Uterus (tissue), 4 donors: Measurements from ENCODE around the gene ELP2. TPM values are rescaled to one million over a fixed set of nuclear protein-coding genes. Genes with fewer than 3 reads are reported as not detected.
A peak's percentile ranks its signal among the peaks of the same experiment; 100 is the strongest.

Experiments used
- DNase-seq, 2 donors: peaks; one replicate each; pipeline ENCODE4 v3.0.0-alpha.2; 2019 to 2020
- H3K27ac ChIP-seq, 2 donors: fragments of 200-600 bp; sonication (generic); 1 replicate in 1 of 2; 2 replicates in 1 of 2; pipeline ENCODE4 v1.5.1; 2016 to 2018
- H3K27me3 ChIP-seq, 2 donors: fragments of 200-600 bp; sonication (generic); one replicate each; pipeline ENCODE4 v1.5.1; 2018 to 2019; ENCODE audit warnings: control low read depth in 1 of 2
- H3K36me3 ChIP-seq, 2 donors: fragments of 200-600 bp; sonication (generic); one replicate each; pipeline ENCODE4 v1.5.1; 2019; ENCODE audit warnings: control low read depth in 1 of 2
- H3K4me1 ChIP-seq, 2 donors: fragments of 200-600 bp; sonication (generic); one replicate each; pipeline ENCODE4 v1.5.1; 2018 to 2019; ENCODE audit warnings: control low read depth in 1 of 2
- H3K4me3 ChIP-seq, 2 donors: fragments of 200-600 bp; sonication (generic); 1 replicate in 1 of 2; 2 replicates in 1 of 2; pipeline ENCODE4 v1.5.1; 2018 to 2019; ENCODE audit warnings: mild to moderate bottlenecking in 1 of 2
- H3K9me3 ChIP-seq, 2 donors: fragments of 200-600 bp; sonication (generic); one replicate each; pipeline ENCODE4 v1.5.1; 2019; ENCODE audit warnings: control low read depth in 1 of 2
- CTCF ChIP-seq, 4 experiments: fragments of 200-600 bp in 2 of 4; fragments of 450-650 bp in 2 of 4; sonication (generic) in 2 of 4; IDR thresholded peaks; one replicate each; pipeline ENCODE4 v1.5.1; 2016 to 2019; ENCODE audit warnings: antibody characterized with exemption in 4 of 4, mild to moderate bottlenecking in 2 of 4, moderate library complexity in 1 of 4
- POLR2A ChIP-seq, 2 donors: fragments of 450-650 bp; IDR thresholded peaks; one replicate each; pipeline ENCODE4 v1.6.1; 2016; ENCODE audit warnings: antibody characterized with exemption in 2 of 2, mild to moderate bottlenecking in 1 of 2, moderate library complexity in 1 of 2
- intact Hi-C: fragments of 100-400 bp; cut with DNase I; formaldehyde crosslinking; loops from one replicate; pipeline ENCODE4 v1.15.1; 2023; ENCODE audit warnings: low total_unique reads
- total RNA-seq, 4 donors: library from RNA; depleted of rRNA in 3 of 4; stranded (reverse); fragments of >200 nt in 3 of 4; gene quantifications; one replicate each; pipeline versions ENCODE4 v1.1.0 to v1.2.4, GENCODE V29; 2014 to 2023
- donor health status: DM: yes; HTN: yes; CAD: no.

ELP2 gene
- total RNA-seq, 4 donors from 2014 or later: 73.3 to 152 (median 113) TPM

- peaks cover 0 to 2% of the 10 kb centered on the region in 2 donors for H3K36me3 ChIP-seq
- no peak overlapping the region for H3K4me3 ChIP-seq
- H3K27ac ChIP-seq: no peak overlapping the region
- DNase-seq: no peak
- intact Hi-C loops: no loop called here
- no peaks in the 10 kb centered on the region for H3K9me3 ChIP-seq
- no peak for TF ChIP-seq POLR2A (IDR thresholded peaks at IDR 0.05)
- TF ChIP-seq CTCF (IDR thresholded peaks at IDR 0.05): no peak
- H3K4me1 ChIP-seq: no peaks in the 10 kb centered on the region
- H3K27me3 ChIP-seq: no peaks in the 10 kb centered on the region
Measured at GRCh38 chr18:36183033-36183432, 53.3 kb downstream of the ELP2 start.

- Histone ChIP-seq H3K27me3 (no peaks in the 10 kb centered on the region), H3K27ac (no peak overlapping the region), H3K9me3 (no peaks in the 10 kb centered on the region), H3K36me3 (peaks cover 0 to 2% of the 10 kb centered on the region in 2 donors), H3K4me1 (no peaks in the 10 kb centered on the region), H3K4me3 (no peak overlapping the region)
- DNase-seq: no peak
- no peak for TF ChIP-seq POLR2A (IDR thresholded peaks at IDR 0.05)
- TF ChIP-seq CTCF (IDR thresholded peaks at IDR 0.05): no peak
- intact Hi-C loops: no loop called here
Measured at GRCh38 chr18:36183987-36184386, 54.3 kb downstream of the ELP2 start.

- no peak for DNase-seq
- Histone ChIP-seq H3K36me3 (peaks cover 0 to 2% of the 10 kb centered on the region in 2 donors), H3K4me3 (no peak overlapping the region), H3K27me3 (no peaks in the 10 kb centered on the region), H3K27ac (no peak overlapping the region), H3K4me1 (no peaks in the 10 kb centered on the region), H3K9me3 (no peaks in the 10 kb centered on the region)
- intact Hi-C loops: no loop called here
- TF ChIP-seq CTCF (IDR thresholded peaks at IDR 0.05) (no peak), POLR2A (IDR thresholded peaks at IDR 0.05) (no peak)
Measured at GRCh38 chr18:36185157-36185556, 55.5 kb downstream of the ELP2 start.

DNA sequence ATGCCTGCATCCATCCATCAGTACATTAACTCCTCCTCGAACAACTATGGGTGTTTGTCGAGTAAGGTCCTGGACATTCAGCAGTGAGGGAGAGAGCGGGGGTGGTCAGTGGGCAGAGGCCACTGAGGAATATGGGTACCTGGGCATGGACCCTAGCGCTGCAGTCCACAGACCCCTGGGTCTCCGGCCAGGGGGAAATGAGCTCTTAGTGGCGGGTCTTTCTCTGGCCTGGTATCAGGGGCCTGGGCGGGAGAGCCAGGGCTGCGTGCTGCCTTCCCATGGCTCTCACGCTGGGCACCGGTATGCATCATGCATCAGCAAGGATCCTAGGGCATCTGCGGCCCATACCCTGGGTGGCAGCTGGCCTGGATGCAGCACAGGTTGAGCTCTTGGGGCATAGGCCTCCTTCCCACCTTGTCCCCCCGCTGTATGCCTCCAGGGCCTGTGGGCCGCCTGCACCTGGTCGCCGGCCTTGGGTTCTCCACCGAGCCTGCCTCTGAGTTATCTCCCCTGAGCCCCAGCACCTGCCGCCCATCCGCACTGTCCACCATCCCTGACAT lies 56.3 kb downstream of the ELP2 start:
- H3K27me3 ChIP-seq: no peaks in the 10 kb centered on the region
- no peak overlapping the region for H3K27ac ChIP-seq
- intact Hi-C loops: no loop called here

More for the DNA sequence above, 56.3 kb downstream of the ELP2 start:
- TF ChIP-seq CTCF (IDR thresholded peaks at IDR 0.05) (no peak), POLR2A (IDR thresholded peaks at IDR 0.05) (no peak)
- no peak for DNase-seq
- Histone ChIP-seq H3K4me1 (no peaks in the 10 kb centered on the region), H3K4me3 (peak overlapping the region in 1 of 2 donors; percentile 51), H3K9me3 (no peaks in the 10 kb centered on the region), H3K36me3 (no peaks in the 10 kb centered on the region)
